Natural killer cell treated with Interleukin-12 subunit alpha and Interleukin-12 subunit beta and Interleukin-15 and Interleukin-18, amount 100 ng/mL, for 72 hours (primary cell): Measurements from ENCODE around the gene FOXN1. TPM values are rescaled to one million over a fixed set of nuclear protein-coding genes. Genes with fewer than 3 reads are reported as not detected.
A peak's percentile ranks its signal among the peaks of the same experiment; 100 is the strongest.
"Not testable (repeated sequence)": the region's sequence is repeated elsewhere in the genome, so short reads cannot be mapped to it uniquely, and the experiment has no call there.

Source experiments
- ATAC-seq, 2 donors: fragments of 150-1000 bp; cut with Tn5 transposase in 1 of 2; sonication (Bioruptor Pico), chemical (Tn5 transposase) in 1 of 2; 2 replicates each; pipeline ENCODE4 v1.10.0; 2021
- DNase-seq: peaks from one replicate; pipeline ENCODE4 v3.0.0; 2022; ENCODE audit warnings: low spot score
- H3K27ac Mint-ChIP-seq, 2 donors: 1 replicate in 1 of 2; 2 replicates in 1 of 2; pipeline ENCODE4 v1.8.0; 2022; ENCODE audit warnings: mixed read lengths in 2 of 2, mild to moderate bottlenecking in 1 of 2, moderate library complexity in 1 of 2
- H3K27me3 Mint-ChIP-seq, 2 donors: 1 replicate in 1 of 2; 2 replicates in 1 of 2; pipeline ENCODE4 v1.8.0; 2022; ENCODE audit warnings: mixed read lengths in 2 of 2
- H3K36me3 Mint-ChIP-seq: one replicate; pipeline ENCODE4 v1.8.0; 2022; ENCODE audit warnings: mixed read lengths
- H3K4me1 Mint-ChIP-seq, 2 donors: 1 replicate in 1 of 2; 2 replicates in 1 of 2; pipeline ENCODE4 v1.8.0; 2022; ENCODE audit warnings: low read depth in 2 of 2, mixed read lengths in 2 of 2, mild to moderate bottlenecking in 1 of 2
- H3K4me3 Mint-ChIP-seq: one replicate; pipeline ENCODE4 v1.8.0; 2022; ENCODE audit warnings: mixed read lengths
- H3K9me3 Mint-ChIP-seq: 2 replicates; pipeline ENCODE4 v1.8.0; 2022; ENCODE audit warnings: mixed read lengths
- total RNA-seq, 2 donors: library from RNA; stranded (reverse); gene quantifications; one replicate each; pipeline ENCODE4 v1.2.3, GENCODE V29; 2022

Gene FOXN1
- total RNA-seq, 2 donors from 2014 or later: not detected

- Mint-ChIP-seq H3K27ac (no peak overlapping the region), H3K4me3 (no peak overlapping the region), H3K9me3 (no peaks in the 10 kb centered on the region), H3K27me3 (peaks cover 0 to 2% of the 10 kb centered on the region in 2 donors), H3K4me1 (no peaks in the 10 kb centered on the region), H3K36me3 (no peaks in the 10 kb centered on the region)
- DNase-seq (no peak), ATAC-seq (no peak)
Measured at GRCh38 chr17:28519236-28519635, 13.1 kb downstream of the FOXN1 start.

- DNase-seq: no peak
- no peaks in the 10 kb centered on the region for H3K36me3 Mint-ChIP-seq
- no peaks in the 10 kb centered on the region for H3K4me1 Mint-ChIP-seq
- no peak overlapping the region for H3K4me3 Mint-ChIP-seq
- no peaks in the 10 kb centered on the region for H3K9me3 Mint-ChIP-seq
- no peak overlapping the region for H3K27ac Mint-ChIP-seq
- peak; percentile 5 to 25 for ATAC-seq
- H3K27me3 Mint-ChIP-seq: peaks cover 0 to 2% of the 10 kb centered on the region in 2 donors
Measured at GRCh38 chr17:28520687-28521086, 14.5 kb downstream of the FOXN1 start.

- Mint-ChIP-seq H3K36me3 (no peaks in the 10 kb centered on the region), H3K4me1 (no peaks in the 10 kb centered on the region), H3K9me3 (no peaks in the 10 kb centered on the region)
Measured at GRCh38 chr17:28521311-28522085, 15.3 kb downstream of the FOXN1 start.

GRCh38 chr17:28522281-28522680 is 16.1 kb downstream of the FOXN1 start:
- not testable (repeated sequence) for H3K27ac Mint-ChIP-seq, H3K4me1 Mint-ChIP-seq, ATAC-seq, H3K36me3 Mint-ChIP-seq, H3K9me3 Mint-ChIP-seq, H3K4me3 Mint-ChIP-seq, DNase-seq, H3K27me3 Mint-ChIP-seq

More at GRCh38 chr17:28521311-28522085, 15.3 kb downstream of the FOXN1 start:
- ATAC-seq: no peak
- H3K27me3 Mint-ChIP-seq: peaks cover 0 to 2% of the 10 kb centered on the region in 2 donors
- DNase-seq: no peak
- no peak overlapping the region for H3K4me3 Mint-ChIP-seq
- no peak overlapping the region for H3K27ac Mint-ChIP-seq

GRCh38 chr17:28523186-28523585 is 17.0 kb downstream of the FOXN1 start:
- H3K36me3 Mint-ChIP-seq: no peaks in the 10 kb centered on the region
- no peak overlapping the region for H3K27ac Mint-ChIP-seq
- H3K9me3 Mint-ChIP-seq: no peaks in the 10 kb centered on the region
- no peak for DNase-seq
- no peaks in the 10 kb centered on the region for H3K4me1 Mint-ChIP-seq
- no peak for ATAC-seq
- peaks cover 0 to 2% of the 10 kb centered on the region in 2 donors for H3K27me3 Mint-ChIP-seq
- H3K4me3 Mint-ChIP-seq: no peak overlapping the region

- H3K27ac Mint-ChIP-seq: no peak overlapping the region
- peaks cover 0 to 2% of the 10 kb centered on the region in 2 donors for H3K27me3 Mint-ChIP-seq
- H3K36me3 Mint-ChIP-seq: no peaks in the 10 kb centered on the region
- no peaks in the 10 kb centered on the region for H3K9me3 Mint-ChIP-seq
- H3K4me1 Mint-ChIP-seq: no peaks in the 10 kb centered on the region
- H3K4me3 Mint-ChIP-seq: no peak overlapping the region
- ATAC-seq: no peak
- no peak for DNase-seq
Measured at GRCh38 chr17:28523876-28524275, 17.7 kb downstream of the FOXN1 start.

GRCh38 chr17:28524476-28525424 is 18.6 kb downstream of the FOXN1 start:
- no peaks in the 10 kb centered on the region for H3K9me3 Mint-ChIP-seq

GRCh38 chr17:28526381-28526780 is 20.2 kb downstream of the FOXN1 start:
- no peaks in the 10 kb centered on the region for H3K4me1 Mint-ChIP-seq
- no peaks in the 10 kb centered on the region for H3K9me3 Mint-ChIP-seq
- ATAC-seq (no peak), DNase-seq (no peak)
- H3K27ac Mint-ChIP-seq: no peak overlapping the region
- no peaks in the 10 kb centered on the region for H3K27me3 Mint-ChIP-seq
- H3K36me3 Mint-ChIP-seq: no peaks in the 10 kb centered on the region
- H3K4me3 Mint-ChIP-seq: no peak overlapping the region

More at GRCh38 chr17:28524476-28525424, 18.6 kb downstream of the FOXN1 start:
- Mint-ChIP-seq H3K27me3 (no peaks in the 10 kb centered on the region), H3K4me3 (no peak overlapping the region), H3K27ac (no peak overlapping the region), H3K4me1 (no peaks in the 10 kb centered on the region), H3K36me3 (no peaks in the 10 kb centered on the region)
- DNase-seq (no peak), ATAC-seq (no peak)

- DNase-seq (no peak), ATAC-seq (no peak)
- Mint-ChIP-seq H3K9me3 (no peaks in the 10 kb centered on the region), H3K36me3 (no peaks in the 10 kb centered on the region), H3K4me3 (no peak overlapping the region), H3K27me3 (no peaks in the 10 kb centered on the region), H3K27ac (no peak overlapping the region), H3K4me1 (no peaks in the 10 kb centered on the region)
Measured at GRCh38 chr17:28527181-28527681, 21.1 kb downstream of the FOXN1 start.

- Mint-ChIP-seq H3K27me3 (no peaks in the 10 kb centered on the region), H3K4me1 (no peaks in the 10 kb centered on the region), H3K27ac (no peak overlapping the region), H3K36me3 (no peaks in the 10 kb centered on the region), H3K9me3 (no peaks in the 10 kb centered on the region), H3K4me3 (no peak overlapping the region)
- DNase-seq: no peak
- ATAC-seq: no peak
Measured at GRCh38 chr17:28527859-28528258, 21.7 kb downstream of the FOXN1 start.

GRCh38 chr17:28528327-28529012 is 22.3 kb downstream of the FOXN1 start:
- H3K9me3 Mint-ChIP-seq: no peaks in the 10 kb centered on the region
- DNase-seq: no peak
- H3K27ac Mint-ChIP-seq: no peak overlapping the region
- H3K4me3 Mint-ChIP-seq: no peak overlapping the region
- H3K36me3 Mint-ChIP-seq: no peaks in the 10 kb centered on the region
- H3K4me1 Mint-ChIP-seq: no peaks in the 10 kb centered on the region
- no peak for ATAC-seq
- no peaks in the 10 kb centered on the region for H3K27me3 Mint-ChIP-seq

- Mint-ChIP-seq H3K27ac (no peak overlapping the region), H3K4me1 (no peaks in the 10 kb centered on the region), H3K9me3 (no peaks in the 10 kb centered on the region), H3K27me3 (no peaks in the 10 kb centered on the region), H3K4me3 (no peak overlapping the region), H3K36me3 (no peaks in the 10 kb centered on the region)
- ATAC-seq (no peak), DNase-seq (no peak)
Measured at GRCh38 chr17:28529013-28529400, 22.9 kb downstream of the FOXN1 start.

GRCh38 chr17:28530250-28530649 is 24.1 kb downstream of the FOXN1 start:
- no peaks in the 10 kb centered on the region for H3K9me3 Mint-ChIP-seq
- no peaks in the 10 kb centered on the region for H3K36me3 Mint-ChIP-seq
- no peaks in the 10 kb centered on the region for H3K4me1 Mint-ChIP-seq
- no peak overlapping the region for H3K4me3 Mint-ChIP-seq
- no peak for ATAC-seq
- no peak overlapping the region for H3K27ac Mint-ChIP-seq
- no peak for DNase-seq
- H3K27me3 Mint-ChIP-seq: no peaks in the 10 kb centered on the region
